GM19452 (cell line): ENCODE results near the gene STK32B.

Experiments used
- ATAC-seq: cut with Tn5 transposase; IDR thresholded peaks from one replicate; pipeline ENCODE4 v1.9.1; 2021; ENCODE audit not compliant: unreplicated experiment

The STK32B gene

GRCh38 chr4:5337731-5338130, 286.5 kb downstream of the STK32B start:
- ATAC-seq = no peak

- no peak for ATAC-seq
Observed at GRCh38 chr4:5338531-5338930, 287.3 kb downstream of the STK32B start.

- ATAC-seq = no peak
Observed at GRCh38 chr4:5340991-5341451, 289.7 kb downstream of the STK32B start.

GRCh38 chr4:5341526-5341925, 290.2 kb downstream of the STK32B start:
- no peak for ATAC-seq

- ATAC-seq = no peak
Observed at GRCh38 chr4:5355846-5356245, 304.6 kb downstream of the STK32B start.

- no peak for ATAC-seq
Observed at GRCh38 chr4:5357870-5358269, 306.6 kb downstream of the STK32B start.

GRCh38 chr4:5361968-5362367, 310.7 kb downstream of the STK32B start:
- ATAC-seq = no peak

GRCh38 chr4:5364406-5364805, 313.1 kb downstream of the STK32B start:
- no peak for ATAC-seq

- no peak for ATAC-seq
Observed at GRCh38 chr4:5365071-5366008, 314.1 kb downstream of the STK32B start.

- ATAC-seq = no peak
Observed at GRCh38 chr4:5366009-5366386, 314.7 kb downstream of the STK32B start.

GRCh38 chr4:5366421-5366820, 315.1 kb downstream of the STK32B start:
- no peak for ATAC-seq

- ATAC-seq = no peak
Observed at GRCh38 chr4:5368426-5368825, 317.1 kb downstream of the STK32B start.

GRCh38 chr4:5370286-5370685, 319.0 kb downstream of the STK32B start:
- ATAC-seq = no peak

GRCh38 chr4:5371415-5372190, 320.3 kb downstream of the STK32B start:
- no peak for ATAC-seq

GRCh38 chr4:5372198-5372597, 320.9 kb downstream of the STK32B start:
- ATAC-seq = no peak

GRCh38 chr4:5373327-5373726, 322.0 kb downstream of the STK32B start:
- no peak for ATAC-seq

GRCh38 chr4:5374592-5374991, 323.3 kb downstream of the STK32B start:
- ATAC-seq = no peak

GRCh38 chr4:5374994-5375393, 323.7 kb downstream of the STK32B start:
- no peak for ATAC-seq

GRCh38 chr4:5376015-5376414, 324.7 kb downstream of the STK32B start:
- ATAC-seq = no peak

GRCh38 chr4:5378002-5378401, 326.7 kb downstream of the STK32B start:
- ATAC-seq = no peak

GRCh38 chr4:5379895-5380294, 328.6 kb downstream of the STK32B start:
- ATAC-seq = no peak

GRCh38 chr4:5381961-5382441, 330.7 kb downstream of the STK32B start:
- ATAC-seq = no peak
